Neural progenitor cell (in vitro differentiated cells): ENCODE measurements around the gene HELQ.

Experiments
- CTCF ChIP-seq: fragments of 200-600 bp; sonication (generic); IDR thresholded peaks from 2 replicates; pipeline ENCODE4 v1.5.1; 2017; ENCODE audit warnings: antibody characterized with exemption, mild to moderate bottlenecking
- EZH2 ChIP-seq: fragments of 200-600 bp; sonication (generic); IDR thresholded peaks from 2 replicates; pipeline ENCODE4 v1.6.1; 2017; ENCODE audit warnings: antibody characterized with exemption, mild to moderate bottlenecking, moderate library complexity

- no peak for TF ChIP-seq EZH2
- TF ChIP-seq CTCF = no peak
These were observed 84.4 kb downstream of the HELQ start for GRCh38 chr4:83371235-83371634.
